Measurements from ENCODE around the gene VCAN.

The VCAN gene

DNA sequence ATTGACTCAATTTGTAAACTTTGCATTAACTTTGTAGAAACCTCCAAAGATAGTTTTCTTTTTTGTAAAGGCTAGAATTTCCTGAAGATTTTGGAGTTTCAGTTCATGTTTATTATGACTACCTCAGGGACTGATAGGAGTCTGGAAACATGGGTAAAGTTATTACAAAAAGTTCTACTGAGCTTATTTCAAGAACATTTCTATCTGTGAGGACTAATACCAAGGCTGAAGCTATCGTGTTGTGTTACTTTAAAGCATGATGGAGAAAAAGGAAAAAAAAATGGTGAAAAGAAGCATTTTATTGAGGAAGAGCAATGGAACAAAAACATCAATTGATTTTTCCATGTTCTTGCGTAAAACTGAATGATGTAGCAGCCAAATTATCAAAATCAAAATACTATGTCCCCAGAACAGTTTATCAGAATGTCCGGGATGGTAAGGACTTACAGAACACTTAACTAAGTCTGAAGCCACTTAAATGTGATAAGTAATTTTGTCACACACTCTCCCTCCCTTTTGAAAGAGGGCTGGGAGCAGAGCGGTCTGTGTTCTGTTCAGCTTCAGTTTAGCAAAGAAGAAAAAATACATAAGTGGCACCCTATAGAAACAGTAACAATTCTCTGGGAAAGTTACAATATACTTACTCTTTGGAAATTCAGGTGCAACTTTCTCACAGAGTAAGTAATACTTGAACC lies 25.1 kb upstream of the VCAN start:
- Histone ChIP-seq H3K4me1 (ENCODE audit: control insufficient read depth, insufficient read depth, low read length) (no peaks in the 10 kb centered on the region), H3K36me3 (ENCODE audit: control insufficient read depth in 2 of 2, insufficient read depth in 1 of 2, low read length in 2 of 2) (no peaks in the 10 kb centered on the region), H3K27ac (ENCODE audit: extremely low read depth, low read depth, low read length) (no peak overlapping the region), H3K4me3 (ENCODE audit: low read depth, low read length) (no peak overlapping the region), H3K9me3 (ENCODE audit: control insufficient read depth, insufficient read depth, low read depth, low read length) (no peaks in the 10 kb centered on the region)
- POLR2A ChIA-PET, result interaction anchor here (0.7 kb wide), 1 partner anchor 25 kb away, joined by 3 read pairs; the partner anchor contains the start of gene VCAN
- TF ChIP-seq ZNF133 (tag by site-specific recombination; IDR thresholded peaks at IDR 0.05) (peak; percentile 57; the same call in 1 of the 2 replicates), ZNF555 (tag by site-specific recombination; conservative IDR thresholded peaks at IDR 0.05) (no peak), ZNF747 (tag by site-specific recombination; IDR thresholded peaks at IDR 0.05) (no peak), ZNF449 (tag by site-specific recombination; IDR thresholded peaks at IDR 0.05) (no peak), ZNF391 (tag by site-specific recombination; IDR thresholded peaks at IDR 0.05; ENCODE audit: borderline replicate concordance, low read depth) (no peak), INSM2 (tag by site-specific recombination; IDR thresholded peaks at IDR 0.05) (no peak), ZNF24 (tag by site-specific recombination; IDR thresholded peaks at IDR 0.05) (no peak)
- CTCF ChIA-PET, result interaction anchor here (1.0 to 1.7 kb wide), 2 partner anchors 12 to 16 kb away, joined by 4 to 9 read pairs; no protein-coding TSS in a partner anchor

DNA sequence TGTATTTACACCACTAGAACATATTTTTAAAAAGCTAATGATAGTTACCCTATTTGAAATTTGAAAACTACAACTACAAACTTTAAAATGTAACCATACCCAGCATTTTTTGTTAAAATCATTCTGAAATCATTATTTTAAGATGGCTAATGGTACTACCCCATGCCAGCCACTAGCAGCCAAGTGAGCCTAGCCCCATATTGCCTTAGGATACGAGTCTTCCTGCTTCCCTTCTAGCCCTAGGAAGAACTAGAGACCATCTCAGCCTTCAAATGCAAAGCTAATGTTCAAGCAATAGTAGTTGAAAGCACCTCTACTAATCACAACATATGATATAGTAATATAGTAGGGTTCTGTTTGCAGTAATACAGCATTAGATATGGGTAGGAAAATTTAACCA lies 24.0 kb upstream of the VCAN start:
- ChIA-PET CTCF (interaction anchor here (0.8 to 1.2 kb wide), 3 partner anchors 14 to 18 kb away, joined by 3 to 5 read pairs (median 4); no protein-coding TSS in a partner anchor), POLR2A (no interaction called here)
- Histone ChIP-seq H3K4me1 (ENCODE audit: control insufficient read depth, insufficient read depth, low read length) (no peaks in the 10 kb centered on the region), H3K27ac (ENCODE audit: extremely low read depth, low read depth, low read length) (no peak overlapping the region), H3K4me3 (ENCODE audit: low read depth, low read length) (no peak overlapping the region), H3K9me3 (ENCODE audit: control insufficient read depth, insufficient read depth, low read depth, low read length) (no peaks in the 10 kb centered on the region), H3K36me3 (ENCODE audit: control insufficient read depth in 2 of 2, insufficient read depth in 1 of 2, low read length in 2 of 2) (no peaks in the 10 kb centered on the region)
- no peak for TF ChIP-seq ZNF174 (tag by site-specific recombination; IDR thresholded peaks at IDR 0.05)
- TF ChIP-seq CTCF (tag by site-specific recombination; IDR thresholded peaks at IDR 0.05), result no peak
- no peak for TF ChIP-seq ZNF274 (IDR thresholded peaks at IDR 0.05; ENCODE audit: low read length)
- no peak for TF ChIP-seq ZNF274 (tag by site-specific recombination; IDR thresholded peaks at IDR 0.05; ENCODE audit: borderline replicate concordance)
- TF ChIP-seq, protein P1, sequence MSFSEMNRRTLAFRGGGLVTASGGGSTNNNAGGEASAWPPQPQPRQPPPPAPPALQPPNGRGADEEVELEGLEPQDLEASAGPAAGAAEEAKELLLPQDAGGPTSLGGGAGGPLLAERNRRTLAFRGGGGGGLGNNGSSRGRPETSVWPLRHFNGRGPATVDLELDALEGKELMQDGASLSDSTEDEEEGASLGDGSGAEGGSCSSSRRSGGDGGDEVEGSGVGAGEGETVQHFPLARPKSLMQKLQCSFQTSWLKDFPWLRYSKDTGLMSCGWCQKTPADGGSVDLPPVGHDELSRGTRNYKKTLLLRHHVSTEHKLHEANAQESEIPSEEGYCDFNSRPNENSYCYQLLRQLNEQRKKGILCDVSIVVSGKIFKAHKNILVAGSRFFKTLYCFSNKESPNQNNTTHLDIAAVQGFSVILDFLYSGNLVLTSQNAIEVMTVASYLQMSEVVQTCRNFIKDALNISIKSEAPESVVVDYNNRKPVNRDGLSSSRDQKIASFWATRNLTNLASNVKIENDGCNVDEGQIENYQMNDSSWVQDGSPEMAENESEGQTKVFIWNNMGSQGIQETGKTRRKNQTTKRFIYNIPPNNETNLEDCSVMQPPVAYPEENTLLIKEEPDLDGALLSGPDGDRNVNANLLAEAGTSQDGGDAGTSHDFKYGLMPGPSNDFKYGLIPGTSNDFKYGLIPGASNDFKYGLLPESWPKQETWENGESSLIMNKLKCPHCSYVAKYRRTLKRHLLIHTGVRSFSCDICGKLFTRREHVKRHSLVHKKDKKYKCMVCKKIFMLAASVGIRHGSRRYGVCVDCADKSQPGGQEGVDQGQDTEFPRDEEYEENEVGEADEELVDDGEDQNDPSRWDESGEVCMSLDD (tag by site-specific recombination; IDR thresholded peaks at IDR 0.05), result no peak
- no peak for TF ChIP-seq ZNF175 (tag by site-specific recombination; IDR thresholded peaks at IDR 0.05)
- TF ChIP-seq SCRT1 (tag by site-specific recombination; IDR thresholded peaks at IDR 0.05; ENCODE audit: borderline replicate concordance), result no peak
- TF ChIP-seq, protein P2, sequence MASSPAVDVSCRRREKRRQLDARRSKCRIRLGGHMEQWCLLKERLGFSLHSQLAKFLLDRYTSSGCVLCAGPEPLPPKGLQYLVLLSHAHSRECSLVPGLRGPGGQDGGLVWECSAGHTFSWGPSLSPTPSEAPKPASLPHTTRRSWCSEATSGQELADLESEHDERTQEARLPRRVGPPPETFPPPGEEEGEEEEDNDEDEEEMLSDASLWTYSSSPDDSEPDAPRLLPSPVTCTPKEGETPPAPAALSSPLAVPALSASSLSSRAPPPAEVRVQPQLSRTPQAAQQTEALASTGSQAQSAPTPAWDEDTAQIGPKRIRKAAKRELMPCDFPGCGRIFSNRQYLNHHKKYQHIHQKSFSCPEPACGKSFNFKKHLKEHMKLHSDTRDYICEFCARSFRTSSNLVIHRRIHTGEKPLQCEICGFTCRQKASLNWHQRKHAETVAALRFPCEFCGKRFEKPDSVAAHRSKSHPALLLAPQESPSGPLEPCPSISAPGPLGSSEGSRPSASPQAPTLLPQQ (tag by site-specific recombination; IDR thresholded peaks at IDR 0.05), result no peak
- no peak for TF ChIP-seq ZNF214 (tag by site-specific recombination; IDR thresholded peaks at IDR 0.05; ENCODE audit: borderline replicate concordance)
- TF ChIP-seq OVOL3 (tag by site-specific recombination; IDR thresholded peaks at IDR 0.05), result no peak
- TF ChIP-seq ZNF341 (tag by site-specific recombination; IDR thresholded peaks at IDR 0.05; ENCODE audit: low read depth), result no peak
- no peak for TF ChIP-seq ZNF664 (tag by site-specific recombination; IDR thresholded peaks at IDR 0.05)
- TF ChIP-seq SP2 (tag by site-specific recombination; IDR thresholded peaks at IDR 0.05), result no peak
- TF ChIP-seq ZNF654 (tag by site-specific recombination; IDR thresholded peaks at IDR 0.05; ENCODE audit: low read depth), result no peak
- TF ChIP-seq ZXDB (tag by site-specific recombination; IDR thresholded peaks at IDR 0.05), result no peak
- no peak for TF ChIP-seq ZNF449 (tag by site-specific recombination; IDR thresholded peaks at IDR 0.05)
- TF ChIP-seq ZNF658 (tag by site-specific recombination; IDR thresholded peaks at IDR 0.05), result no peak
- no peak for TF ChIP-seq ZNF610 (tag by site-specific recombination; IDR thresholded peaks at IDR 0.05; ENCODE audit: borderline replicate concordance)

Measured in HEK293 (cell line).